Keratinocyte (primary cell): ENCODE results near the gene UPF3A. TPM values are rescaled to one million over a fixed set of nuclear protein-coding genes. Genes with fewer than 3 reads are reported as not detected.

Experiments
- DNase-seq: peaks from one replicate; pipeline ENCODE4 v3.0.0-alpha.2; 2011; ENCODE audit warnings: low read depth, missing footprints, low spot score
- FAIRE-seq: peaks from 2 replicates; lab custom pipeline; 2011; peaks lifted over from hg19 to GRCh38; lab: Jason Lieb, UNC
- H2AFZ ChIP-seq: 2 replicates; pipeline ENCODE4 v1.6.0; 2012; ENCODE audit warnings: low read length, control low read depth, inconsistent platforms; ENCODE audit not compliant: control insufficient read depth
- H3K27ac ChIP-seq: 2 replicates; pipeline ENCODE4 v1.5.1; 2011; ENCODE audit warnings: low read length; ENCODE audit not compliant: control insufficient read depth, insufficient read depth
- H3K27me3 ChIP-seq: 3 replicates; pipeline ENCODE4 v1.6.0; 2011; ENCODE audit warnings: low read length; ENCODE audit not compliant: control insufficient read depth, insufficient read depth; ENCODE audit errors: extremely low read depth
- H3K36me3 ChIP-seq, 2 experiments: 2 replicates in 1 of 2; 3 replicates in 1 of 2; pipeline ENCODE4 v1.5.1; 2011; ENCODE audit warnings: low read length in 2 of 2, mild to moderate bottlenecking in 1 of 2; ENCODE audit not compliant: control insufficient read depth in 2 of 2, insufficient read depth in 2 of 2; ENCODE audit errors: extremely low read depth in 1 of 2
- H3K4me1 ChIP-seq: 3 replicates; pipeline ENCODE4 v1.5.1; 2011; ENCODE audit warnings: low read length; ENCODE audit not compliant: control insufficient read depth, insufficient read depth; ENCODE audit errors: extremely low read depth
- H3K4me2 ChIP-seq: 3 replicates; pipeline ENCODE4 v1.6.0; 2011; ENCODE audit warnings: low read depth, low read length; ENCODE audit not compliant: control insufficient read depth, insufficient read depth; ENCODE audit errors: extremely low read depth
- H3K4me3 ChIP-seq, 3 experiments: fragments of 200-600 bp in 1 of 3; sonication (generic) in 1 of 3; 2 replicates in 2 of 3; 3 replicates in 1 of 3; pipeline ENCODE4 v1.5.1; 2011 to 2016; ENCODE audit warnings: low read length in 3 of 3, mild to moderate bottlenecking in 3 of 3, control low read depth in 2 of 3, inconsistent platforms in 1 of 3, low read depth in 1 of 3, mixed read lengths in 1 of 3, mixed run types in 1 of 3, moderate library complexity in 1 of 3; ENCODE audit not compliant: control insufficient read depth in 2 of 3, insufficient read depth in 2 of 3; ENCODE audit errors: extremely low read depth in 1 of 3
- H3K79me2 ChIP-seq: 2 replicates; pipeline ENCODE4 v1.6.0; 2012; ENCODE audit warnings: low read length; ENCODE audit not compliant: control insufficient read depth, insufficient read depth
- H3K9ac ChIP-seq: 3 replicates; pipeline ENCODE4 v1.6.0; 2011; ENCODE audit warnings: low read length; ENCODE audit not compliant: control insufficient read depth, insufficient read depth; ENCODE audit errors: extremely low read depth
- H3K9me1 ChIP-seq: 3 replicates; pipeline ENCODE4 v1.6.0; 2011; ENCODE audit warnings: low read length; ENCODE audit not compliant: control insufficient read depth, insufficient read depth; ENCODE audit errors: extremely low read depth
- H3K9me3 ChIP-seq: 2 replicates; pipeline ENCODE4 v1.5.1; 2012; ENCODE audit warnings: low read depth, low read length; ENCODE audit not compliant: control insufficient read depth
- H4K20me1 ChIP-seq: 3 replicates; pipeline ENCODE4 v1.6.0; 2011; ENCODE audit warnings: low read length; ENCODE audit not compliant: control insufficient read depth, insufficient read depth; ENCODE audit errors: extremely low read depth
- CTCF ChIP-seq, 3 experiments: IDR thresholded peaks in 1 of 3; conservative IDR thresholded peaks in 1 of 3; optimal IDR thresholded peaks in 1 of 3; 2 replicates in 2 of 3; 3 replicates in 1 of 3; pipeline versions ENCODE3 to v1.5.1; 2011; ENCODE audit warnings: low read length in 3 of 3, mild to moderate bottlenecking in 3 of 3, moderate library complexity in 2 of 3, control low read depth in 1 of 3, inconsistent platforms in 1 of 3; ENCODE audit not compliant: insufficient read depth in 2 of 3; ENCODE audit errors: extremely low read depth in 1 of 3
- EZH2 ChIP-seq: IDR thresholded peaks from one replicate; pipeline ENCODE4 v1.6.1; 2012; ENCODE audit warnings: inconsistent platforms, mild to moderate bottlenecking, low read length, moderate library complexity
- dilution Hi-C: fragments of 300-500 bp; cut with MboI; formaldehyde crosslinking; loops from one replicate; pipeline ENCODE4 v1.7.0; 2020; ENCODE audit warnings: low sequenced_read_pairs; ENCODE audit not compliant: extremely low pct_ligation_motif_present
- polyA plus RNA-seq, 5 experiments: library from polyadenylated mRNA; depleted of rRNA in 3 of 5; stranded (reverse) in 3 of 5; stranded (forward) in 1 of 5; unstranded in 1 of 5; fragments of >200 nt; gene quantifications; 1 replicate in 1 of 5; 2 replicates in 3 of 5; 3 replicates in 1 of 5; pipeline versions ENCODE4 v1.2.1 to v1.2.3, GENCODE V29; 2011 to 2012; ENCODE audit warnings: missing spikeins in 2 of 5, low read depth in 1 of 5, low replicate concordance in 1 of 5

Gene UPF3A
- polyA plus RNA-seq, 1 donor (not counting 4 experiments of a cell fraction or from before 2014, with no cell fraction given): 60.8 TPM

GRCh38 chr13:114303700-114304327 lies 22.4 kb downstream of the UPF3A start:
- Histone ChIP-seq H3K9ac (no peak overlapping the region), H3K79me2 (no peaks in the 10 kb centered on the region), H3K4me1 (no peaks in the 10 kb centered on the region), H3K27ac (no peak overlapping the region), H3K36me3 (peaks cover 15 to 19% of the 10 kb centered on the region in 2 experiments), H3K9me1 (no peaks in the 10 kb centered on the region), H2AFZ (no peak overlapping the region), H3K9me3 (no peaks in the 10 kb centered on the region), H3K4me2 (no peak overlapping the region), H3K4me3 (no peak overlapping the region), H4K20me1 (no peaks in the 10 kb centered on the region), H3K27me3 (no peaks in the 10 kb centered on the region)
- no peak for DNase-seq
- no peak for FAIRE-seq
- dilution Hi-C loops: no loop called here
- no peak for TF ChIP-seq EZH2
- no peak for TF ChIP-seq CTCF (optimal IDR thresholded peaks at IDR 0.05 in 1 of 3, IDR thresholded peaks at IDR 0.05 in 1 of 3, conservative IDR thresholded peaks at IDR 0.05 in 1 of 3; ENCODE audit: extremely low read depth in 1 of 3, insufficient read depth in 2 of 3, low read length in 3 of 3)

GRCh38 chr13:114304346-114305034 lies 23.1 kb downstream of the UPF3A start:
- Histone ChIP-seq H3K9me1 (no peaks in the 10 kb centered on the region), H3K79me2 (no peaks in the 10 kb centered on the region), H3K36me3 (peaks cover 12 to 16% of the 10 kb centered on the region in 2 experiments), H3K9ac (no peak overlapping the region), H4K20me1 (no peaks in the 10 kb centered on the region), H3K4me3 (no peak overlapping the region), H2AFZ (no peak overlapping the region), H3K27me3 (no peaks in the 10 kb centered on the region), H3K4me1 (no peaks in the 10 kb centered on the region), H3K4me2 (no peak overlapping the region), H3K27ac (no peak overlapping the region), H3K9me3 (no peaks in the 10 kb centered on the region)
- dilution Hi-C loops: no loop called here
- TF ChIP-seq CTCF (optimal IDR thresholded peaks at IDR 0.05 in 1 of 3, IDR thresholded peaks at IDR 0.05 in 1 of 3, conservative IDR thresholded peaks at IDR 0.05 in 1 of 3; ENCODE audit: extremely low read depth in 1 of 3, insufficient read depth in 2 of 3, low read length in 3 of 3) (no peak), EZH2 (no peak)
- FAIRE-seq (no peak), DNase-seq (no peak)
